ENCODE measurements around the gene CMIP. TPM values are rescaled to one million over a fixed set of nuclear protein-coding genes. Genes with fewer than 3 reads are reported as not detected.

Gene CMIP
- polyA plus RNA-seq, 1 experiment = 4.9 TPM

GRCh38 chr16:81517629-81518438 lies 73.2 kb downstream of the CMIP start:
- POLR2A ChIA-PET = no interaction called here
- Histone ChIP-seq H3K4me3 (ENCODE audit: low read depth, low read length) (no peak overlapping the region), H3K27me3 (ENCODE audit: control insufficient read depth, insufficient read depth, low read length) (no peaks in the 10 kb centered on the region), H3K36me3 (ENCODE audit: control insufficient read depth, insufficient read depth, low read length) (peaks cover 3% of the 10 kb centered on the region; the same call in 1 of the 2 replicates)
- CTCF ChIA-PET = interaction anchor here (0.8 kb wide), 1 partner anchor 69 kb away, joined by 3 read pairs; no protein-coding TSS in a partner anchor
- no peak for TF ChIP-seq CTCF (IDR thresholded peaks at IDR 0.05; ENCODE audit: insufficient read depth, low read depth, low read length)
- DNase-seq (ENCODE audit: low read depth) = peak; percentile 21

- Histone ChIP-seq H3K36me3 (ENCODE audit: control insufficient read depth, insufficient read depth, low read length) (peaks cover 3% of the 10 kb centered on the region; the same call in 1 of the 2 replicates), H3K27me3 (ENCODE audit: control insufficient read depth, insufficient read depth, low read length) (no peaks in the 10 kb centered on the region), H3K4me3 (ENCODE audit: low read depth, low read length) (no peak overlapping the region)
- no peak for DNase-seq (ENCODE audit: low read depth)
- TF ChIP-seq CTCF (IDR thresholded peaks at IDR 0.05; ENCODE audit: insufficient read depth, low read depth, low read length) = no peak
- ChIA-PET POLR2A (no interaction called here), CTCF (interaction anchor here (1.0 kb wide), 1 partner anchor 9 kb away, joined by 3 read pairs; no protein-coding TSS in a partner anchor)
Measured at GRCh38 chr16:81518439-81518757, 73.8 kb downstream of the CMIP start.

GRCh38 chr16:81519301-81520150 lies 74.9 kb downstream of the CMIP start:
- ChIA-PET POLR2A (no interaction called here), CTCF (interaction anchor here (1.0 kb wide), 1 partner anchor 8 kb away, joined by 3 read pairs; no protein-coding TSS in a partner anchor)
- peaks cover 4% of the 10 kb centered on the region for H3K36me3 ChIP-seq (ENCODE audit: control insufficient read depth, insufficient read depth, low read length)
- H3K4me3 ChIP-seq (ENCODE audit: low read depth, low read length) = no peak overlapping the region
- no peak for DNase-seq (ENCODE audit: low read depth)
- H3K27me3 ChIP-seq (ENCODE audit: control insufficient read depth, insufficient read depth, low read length) = no peaks in the 10 kb centered on the region
- TF ChIP-seq CTCF (IDR thresholded peaks at IDR 0.05; ENCODE audit: insufficient read depth, low read depth, low read length) = no peak

GRCh38 chr16:81520151-81520470 lies 75.5 kb downstream of the CMIP start:
- CTCF ChIA-PET = no interaction called here
- Histone ChIP-seq H3K36me3 (ENCODE audit: control insufficient read depth, insufficient read depth, low read length) (peaks cover 4% of the 10 kb centered on the region), H3K27me3 (ENCODE audit: control insufficient read depth, insufficient read depth, low read length) (no peaks in the 10 kb centered on the region), H3K4me3 (ENCODE audit: low read depth, low read length) (no peak overlapping the region)
- POLR2A ChIA-PET = no interaction called here
- DNase-seq (ENCODE audit: low read depth) = no peak
- no peak for TF ChIP-seq CTCF (IDR thresholded peaks at IDR 0.05; ENCODE audit: insufficient read depth, low read depth, low read length)

- ChIA-PET CTCF (interaction anchor here (0.6 kb wide), 1 partner anchor 826 kb away, joined by 3 read pairs; no protein-coding TSS in a partner anchor), POLR2A (no interaction called here)
- DNase-seq (ENCODE audit: low read depth) = no peak
- no peak for TF ChIP-seq CTCF (IDR thresholded peaks at IDR 0.05; ENCODE audit: insufficient read depth, low read depth, low read length)
- Histone ChIP-seq H3K27me3 (ENCODE audit: control insufficient read depth, insufficient read depth, low read length) (no peaks in the 10 kb centered on the region), H3K4me3 (ENCODE audit: low read depth, low read length) (no peak overlapping the region), H3K36me3 (ENCODE audit: control insufficient read depth, insufficient read depth, low read length) (peaks cover 4% of the 10 kb centered on the region)
Measured at GRCh38 chr16:81520560-81521135, 76.0 kb downstream of the CMIP start.
